Large intestine (tissue), 3 donors: ENCODE results near the gene NCAM1. TPM values are rescaled to one million over a fixed set of nuclear protein-coding genes. Genes with fewer than 3 reads are reported as not detected.

Experiments used
- DNase-seq, 2 donors: peaks; one replicate each; pipeline versions ENCODE4 v3.0.0 to v3.0.0-alpha.2; 2013
- H3K27ac ChIP-seq: one replicate; pipeline ENCODE4 v1.5.1; 2013; ENCODE audit warnings: low read length
- H3K27me3 ChIP-seq: 2 replicates; pipeline ENCODE4 v1.6.1; 2013; ENCODE audit warnings: low read length; ENCODE audit not compliant: control insufficient read depth, insufficient read depth
- H3K36me3 ChIP-seq: 2 replicates; pipeline ENCODE4 v1.6.1; 2013; ENCODE audit warnings: low read length; ENCODE audit not compliant: control insufficient read depth, insufficient read depth
- H3K4me1 ChIP-seq: one replicate; pipeline ENCODE4 v1.6.1; 2013; ENCODE audit warnings: low read length; ENCODE audit not compliant: control insufficient read depth, insufficient read depth
- H3K4me3 ChIP-seq: one replicate; pipeline ENCODE4 v1.5.1; 2013; ENCODE audit warnings: low read length
- H3K9me3 ChIP-seq: one replicate; pipeline ENCODE4 v1.6.1; 2013; ENCODE audit warnings: mild to moderate bottlenecking, low read depth, low read length, moderate library complexity; ENCODE audit not compliant: control insufficient read depth
- WGBS: methylation state at CpG from one replicate; pipeline ENCODE4 v1.1.5; 2013; ENCODE audit warnings: low lambda C conversion rate; ENCODE audit not compliant: insufficient coverage; 5-methylcytosine and 5-hydroxymethylcytosine counted together
- polyA plus RNA-seq: library from polyadenylated mRNA; unstranded; fragments of 120-200 nt; gene quantifications from one replicate; pipeline ENCODE4 v1.2.1, GENCODE V29; 2013

Gene NCAM1
- polyA plus RNA-seq, 1 donor, result 63.0 TPM

- Histone ChIP-seq H3K27me3 (peaks cover 2% of the 10 kb centered on the region), H3K36me3 (no peaks in the 10 kb centered on the region), H3K4me1 (no peaks in the 10 kb centered on the region), H3K9me3 (no peaks in the 10 kb centered on the region), H3K4me3 (no peak overlapping the region), H3K27ac (no peak overlapping the region)
- WGBS, result no CpG with 5 or more reads among the region's 5 CpGs
- DNase-seq, result no peak
Observed at GRCh38 chr11:113141010-113141409, 179.8 kb downstream of the NCAM1 start.

DNA sequence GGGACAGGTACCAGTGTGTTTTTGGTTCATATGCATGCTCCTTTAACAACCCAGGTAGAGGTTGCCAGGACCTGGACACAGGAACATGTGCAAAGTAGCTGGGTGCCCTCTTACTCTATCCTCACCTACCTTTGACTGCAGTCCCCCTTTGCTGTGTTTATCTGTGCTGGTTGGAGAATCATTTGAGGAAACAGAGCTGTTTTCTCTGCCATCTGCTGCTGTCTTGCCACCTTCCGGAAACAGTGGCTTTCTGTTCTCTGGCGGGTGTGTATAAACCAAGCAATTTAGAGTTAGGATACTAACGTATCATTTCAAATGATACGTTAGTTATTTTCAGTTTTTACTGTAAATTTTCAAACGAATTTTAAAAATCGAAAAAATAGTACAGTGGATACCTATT is 181.3 kb downstream of the NCAM1 start:
- Histone ChIP-seq H3K27me3 (peaks cover 2% of the 10 kb centered on the region), H3K9me3 (no peaks in the 10 kb centered on the region), H3K4me1 (no peaks in the 10 kb centered on the region), H3K4me3 (no peak overlapping the region), H3K27ac (no peak overlapping the region), H3K36me3 (no peaks in the 10 kb centered on the region)
- WGBS, result 89% methylated on average over 4 of the region's 6 CpGs
- DNase-seq, result no peak

- H3K4me3 ChIP-seq, result no peak overlapping the region
- H3K4me1 ChIP-seq, result no peaks in the 10 kb centered on the region
- H3K27ac ChIP-seq, result no peak overlapping the region
- WGBS, result 100% methylated on average over 2 of the region's 8 CpGs
- no peaks in the 10 kb centered on the region for H3K9me3 ChIP-seq
- DNase-seq, result no peak
- no peaks in the 10 kb centered on the region for H3K36me3 ChIP-seq
- H3K27me3 ChIP-seq, result no peaks in the 10 kb centered on the region
Observed at GRCh38 chr11:113147249-113147648, 186.0 kb downstream of the NCAM1 start.

DNA sequence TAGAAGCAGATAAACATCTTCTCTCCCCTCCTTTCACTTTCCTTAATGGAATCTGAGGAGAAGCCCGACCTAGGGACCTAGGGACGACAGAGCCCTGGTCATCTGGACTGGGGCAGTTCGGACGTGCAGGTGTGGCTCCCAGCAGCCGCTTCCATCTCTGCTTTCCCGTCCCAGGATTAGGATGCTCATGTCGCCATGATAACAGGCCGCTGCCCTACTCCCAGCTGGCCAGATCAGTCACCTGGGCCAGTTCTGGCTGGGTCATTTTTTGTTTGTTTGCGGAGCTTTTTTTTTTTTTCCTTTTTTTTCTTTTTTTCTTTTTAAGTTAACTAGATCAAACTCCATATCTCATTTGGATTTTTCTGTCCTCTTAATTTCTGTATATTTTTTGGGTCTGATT is 186.9 kb downstream of the NCAM1 start:
- no peaks in the 10 kb centered on the region for H3K9me3 ChIP-seq
- no peaks in the 10 kb centered on the region for H3K4me1 ChIP-seq
- H3K36me3 ChIP-seq, result no peaks in the 10 kb centered on the region
- H3K27ac ChIP-seq, result no peak overlapping the region
- WGBS, result 93% methylated on average over 3 of the region's 9 CpGs
- no peak overlapping the region for H3K4me3 ChIP-seq
- no peak for DNase-seq
- no peaks in the 10 kb centered on the region for H3K27me3 ChIP-seq

GRCh38 chr11:113148652-113149051 is 187.4 kb downstream of the NCAM1 start:
- Histone ChIP-seq H3K4me3 (no peak overlapping the region), H3K27me3 (no peaks in the 10 kb centered on the region), H3K36me3 (no peaks in the 10 kb centered on the region), H3K27ac (no peak overlapping the region), H3K9me3 (no peaks in the 10 kb centered on the region), H3K4me1 (no peaks in the 10 kb centered on the region)
- no peak for DNase-seq
- WGBS, result no CpG with 5 or more reads among the region's 1 CpG

- no peaks in the 10 kb centered on the region for H3K4me1 ChIP-seq
- WGBS, result no CpG with 5 or more reads among the region's 4 CpGs
- H3K36me3 ChIP-seq, result no peaks in the 10 kb centered on the region
- H3K4me3 ChIP-seq, result no peak overlapping the region
- H3K27ac ChIP-seq, result no peak overlapping the region
- H3K9me3 ChIP-seq, result no peaks in the 10 kb centered on the region
- no peaks in the 10 kb centered on the region for H3K27me3 ChIP-seq
- DNase-seq, result no peak
Observed at GRCh38 chr11:113151521-113151920, 190.3 kb downstream of the NCAM1 start.

DNA sequence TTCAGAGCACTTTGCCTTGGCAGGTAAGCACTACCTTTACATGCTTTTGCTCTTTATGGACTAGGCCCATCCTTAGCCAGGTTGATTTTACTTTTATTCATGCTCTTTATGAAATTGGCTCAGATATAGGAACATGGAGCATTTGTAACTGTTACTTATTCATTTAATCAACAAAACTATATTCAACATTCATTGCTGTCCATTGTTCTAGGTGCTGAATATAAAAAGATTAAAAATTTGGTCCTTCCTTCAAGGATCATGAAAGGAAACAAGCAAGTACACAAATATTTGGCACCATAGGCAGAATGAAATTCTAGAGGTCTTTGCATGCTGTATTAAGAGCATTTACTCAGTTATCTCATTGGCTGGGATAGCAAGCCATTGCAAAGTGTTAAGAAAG is 191.3 kb downstream of the NCAM1 start:
- Histone ChIP-seq H3K4me3 (no peak overlapping the region), H3K4me1 (no peaks in the 10 kb centered on the region), H3K9me3 (no peaks in the 10 kb centered on the region), H3K27ac (no peak overlapping the region), H3K27me3 (no peaks in the 10 kb centered on the region), H3K36me3 (no peaks in the 10 kb centered on the region)
- DNase-seq, result no peak

- WGBS, result 88% methylated on average over 1 of the region's 2 CpGs
- no peak overlapping the region for H3K27ac ChIP-seq
- DNase-seq, result no peak
- H3K36me3 ChIP-seq, result no peaks in the 10 kb centered on the region
- H3K27me3 ChIP-seq, result no peaks in the 10 kb centered on the region
- no peak overlapping the region for H3K4me3 ChIP-seq
- H3K4me1 ChIP-seq, result no peaks in the 10 kb centered on the region
- no peaks in the 10 kb centered on the region for H3K9me3 ChIP-seq
Observed at GRCh38 chr11:113153847-113154246, 192.6 kb downstream of the NCAM1 start.

- no CpG with 5 or more reads among the region's 7 CpGs for WGBS
- no peak for DNase-seq
- Histone ChIP-seq H3K27me3 (no peaks in the 10 kb centered on the region), H3K4me1 (no peaks in the 10 kb centered on the region), H3K4me3 (no peak overlapping the region), H3K9me3 (no peaks in the 10 kb centered on the region), H3K36me3 (no peaks in the 10 kb centered on the region), H3K27ac (no peak overlapping the region)
Observed at GRCh38 chr11:113159988-113160807, 199.0 kb downstream of the NCAM1 start.

DNA sequence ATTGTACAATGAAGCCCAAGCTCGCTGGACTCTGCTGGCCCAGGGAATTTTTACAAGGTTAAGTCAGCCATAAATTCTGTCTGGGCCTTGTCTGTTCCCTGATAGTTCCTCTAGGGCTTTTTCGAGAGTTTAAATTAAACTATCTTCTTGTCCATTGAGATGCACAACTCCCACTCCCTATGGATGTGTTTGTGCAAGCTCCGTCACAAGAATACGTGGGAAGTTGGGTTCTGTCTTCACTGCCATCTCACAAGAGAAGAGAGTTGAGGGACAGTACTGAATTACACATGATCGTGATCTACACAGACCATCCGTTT is 199.5 kb downstream of the NCAM1 start:
- WGBS, result no CpG with 5 or more reads among the region's 6 CpGs
- H3K27me3 ChIP-seq, result no peaks in the 10 kb centered on the region
- H3K9me3 ChIP-seq, result no peaks in the 10 kb centered on the region
- no peaks in the 10 kb centered on the region for H3K4me1 ChIP-seq
- no peak overlapping the region for H3K27ac ChIP-seq
- no peaks in the 10 kb centered on the region for H3K36me3 ChIP-seq
- DNase-seq, result no peak
- H3K4me3 ChIP-seq, result no peak overlapping the region
